Fibroblast of peridontal ligament (primary cell): ENCODE measurements around the gene MAP4K4.

ENCODE experiments used
- DNase-seq: peaks from one replicate; pipeline ENCODE4 v3.0.0-alpha.2; 2010; ENCODE audit errors: extremely low read depth

Gene MAP4K4

GRCh38 chr2:101722864-101723263, 25.4 kb downstream of the MAP4K4 start:
- DNase-seq: no peak

GRCh38 chr2:101723371-101724124, 26.0 kb downstream of the MAP4K4 start:
- no peak for DNase-seq

- no peak for DNase-seq
Measured at GRCh38 chr2:101724125-101724474, 26.6 kb downstream of the MAP4K4 start.

GRCh38 chr2:101725038-101725437, 27.5 kb downstream of the MAP4K4 start:
- no peak for DNase-seq

- DNase-seq: no peak
Measured at GRCh38 chr2:101725515-101726192, 28.1 kb downstream of the MAP4K4 start.

- no peak for DNase-seq
Measured at GRCh38 chr2:101728865-101729264, 31.4 kb downstream of the MAP4K4 start.

GRCh38 chr2:101729521-101730190, 32.1 kb downstream of the MAP4K4 start:
- DNase-seq: no peak

GRCh38 chr2:101731221-101732054, 33.9 kb downstream of the MAP4K4 start:
- DNase-seq: no peak

- no peak for DNase-seq
Measured at GRCh38 chr2:101732199-101732598, 34.7 kb downstream of the MAP4K4 start.

- DNase-seq: no peak
Measured at GRCh38 chr2:101732773-101733256, 35.3 kb downstream of the MAP4K4 start.

- DNase-seq: no peak
Measured at GRCh38 chr2:101733257-101733993, 35.9 kb downstream of the MAP4K4 start.

GRCh38 chr2:101734505-101735165, 37.1 kb downstream of the MAP4K4 start:
- DNase-seq: no peak

- no peak for DNase-seq
Measured at GRCh38 chr2:101735166-101735533, 37.6 kb downstream of the MAP4K4 start.

- no peak for DNase-seq
Measured at GRCh38 chr2:101736233-101736632, 38.7 kb downstream of the MAP4K4 start.

GRCh38 chr2:101736861-101737291, 39.4 kb downstream of the MAP4K4 start:
- peak; percentile 85 for DNase-seq

- DNase-seq: no peak
Measured at GRCh38 chr2:101737478-101738255, 40.2 kb downstream of the MAP4K4 start.

GRCh38 chr2:101738649-101739048, 41.1 kb downstream of the MAP4K4 start:
- DNase-seq: no peak

GRCh38 chr2:101740555-101740964, 43.1 kb downstream of the MAP4K4 start:
- no peak for DNase-seq

- no peak for DNase-seq
Measured at GRCh38 chr2:101741775-101742520, 44.4 kb downstream of the MAP4K4 start.
